PFSK-1 (cell line): ENCODE measurements around the gene ADGRF1.

Experiments used
- POLR2AphosphoS5 ChIP-seq: IDR thresholded peaks from 2 replicates; pipeline ENCODE4 v1.6.1; 2012; ENCODE audit warnings: low read depth, mild to moderate bottlenecking, control low read depth, low read length, moderate library complexity
- TAF1 ChIP-seq: IDR thresholded peaks from 2 replicates; pipeline ENCODE4 v1.6.1; 2012; ENCODE audit warnings: low read length, control low read depth, borderline replicate concordance; ENCODE audit not compliant: insufficient read depth
- TF ChIP-seq, protein P1 (sequence below), 2 experiments: IDR thresholded peaks; 2 replicates each; pipeline versions ENCODE4 v1.6.1 to v1.8.0; 2011 to 2012; ENCODE audit warnings: low read depth in 2 of 2, low read length in 2 of 2, control low read depth in 1 of 2, inconsistent platforms in 1 of 2, mild to moderate bottlenecking in 1 of 2, moderate library complexity in 1 of 2; ENCODE audit not compliant: insufficient read depth in 1 of 2

DNA sequence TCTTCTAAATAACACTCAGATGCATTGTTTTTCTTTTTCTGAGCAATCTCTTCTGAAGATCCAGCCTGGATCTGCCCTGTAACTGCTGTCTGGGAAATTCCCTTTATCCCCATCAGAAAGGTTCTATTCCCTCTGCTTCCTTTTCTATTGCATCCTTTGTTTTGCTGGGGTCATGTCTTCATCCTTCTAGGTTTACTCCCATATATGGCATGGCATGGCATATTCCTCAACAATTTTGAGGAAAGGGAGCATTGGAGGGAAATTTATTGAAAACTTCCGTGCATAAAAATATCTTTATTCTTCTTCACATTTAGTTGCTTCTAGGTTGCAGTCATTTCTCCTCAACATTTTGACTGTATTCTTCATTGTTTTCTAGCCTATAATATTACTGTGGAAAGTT lies 47.2 kb downstream of the ADGRF1 start:
- TF ChIP-seq, protein P1, sequence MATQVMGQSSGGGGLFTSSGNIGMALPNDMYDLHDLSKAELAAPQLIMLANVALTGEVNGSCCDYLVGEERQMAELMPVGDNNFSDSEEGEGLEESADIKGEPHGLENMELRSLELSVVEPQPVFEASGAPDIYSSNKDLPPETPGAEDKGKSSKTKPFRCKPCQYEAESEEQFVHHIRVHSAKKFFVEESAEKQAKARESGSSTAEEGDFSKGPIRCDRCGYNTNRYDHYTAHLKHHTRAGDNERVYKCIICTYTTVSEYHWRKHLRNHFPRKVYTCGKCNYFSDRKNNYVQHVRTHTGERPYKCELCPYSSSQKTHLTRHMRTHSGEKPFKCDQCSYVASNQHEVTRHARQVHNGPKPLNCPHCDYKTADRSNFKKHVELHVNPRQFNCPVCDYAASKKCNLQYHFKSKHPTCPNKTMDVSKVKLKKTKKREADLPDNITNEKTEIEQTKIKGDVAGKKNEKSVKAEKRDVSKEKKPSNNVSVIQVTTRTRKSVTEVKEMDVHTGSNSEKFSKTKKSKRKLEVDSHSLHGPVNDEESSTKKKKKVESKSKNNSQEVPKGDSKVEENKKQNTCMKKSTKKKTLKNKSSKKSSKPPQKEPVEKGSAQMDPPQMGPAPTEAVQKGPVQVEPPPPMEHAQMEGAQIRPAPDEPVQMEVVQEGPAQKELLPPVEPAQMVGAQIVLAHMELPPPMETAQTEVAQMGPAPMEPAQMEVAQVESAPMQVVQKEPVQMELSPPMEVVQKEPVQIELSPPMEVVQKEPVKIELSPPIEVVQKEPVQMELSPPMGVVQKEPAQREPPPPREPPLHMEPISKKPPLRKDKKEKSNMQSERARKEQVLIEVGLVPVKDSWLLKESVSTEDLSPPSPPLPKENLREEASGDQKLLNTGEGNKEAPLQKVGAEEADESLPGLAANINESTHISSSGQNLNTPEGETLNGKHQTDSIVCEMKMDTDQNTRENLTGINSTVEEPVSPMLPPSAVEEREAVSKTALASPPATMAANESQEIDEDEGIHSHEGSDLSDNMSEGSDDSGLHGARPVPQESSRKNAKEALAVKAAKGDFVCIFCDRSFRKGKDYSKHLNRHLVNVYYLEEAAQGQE (IDR thresholded peaks at IDR 0.05; ENCODE audit: insufficient read depth in 1 of 2, low read depth in 2 of 2, low read length in 2 of 2): no peak
- TF ChIP-seq POLR2AphosphoS5: no peak
- TF ChIP-seq TAF1: no peak
